MM.1S (cell line): ENCODE results near the gene FCRL5.

Source experiments
- DNase-seq: peaks from one replicate; pipeline ENCODE4 v3.0.0-alpha.2; 2015
- H2AFZ ChIP-seq: fragments of 300-600 bp; sonication (generic); 2 replicates; pipeline ENCODE4 v1.6.0; 2016; ENCODE audit warnings: antibody characterized with exemption, low read length
- H3F3A ChIP-seq: fragments of 300-600 bp; sonication (generic); 2 replicates; pipeline ENCODE4 v1.6.1; 2016; ENCODE audit warnings: mild to moderate bottlenecking, antibody characterized with exemption, low read length, moderate library complexity, mixed read lengths; ENCODE audit not compliant: insufficient read depth
- H3K27ac ChIP-seq: fragments of 300-600 bp; sonication (generic); 2 replicates; pipeline ENCODE4 v1.5.1; 2016; ENCODE audit warnings: mild to moderate bottlenecking, low read length
- H3K27me3 ChIP-seq: fragments of 300-600 bp; sonication (generic); replicated peaks from 2 replicates; pipeline ENCODE4 v1.6.0; 2016; ENCODE audit warnings: low read length; ENCODE audit not compliant: insufficient read depth
- H3K36me3 ChIP-seq: fragments of 300-600 bp; sonication (generic); replicated peaks from 2 replicates; pipeline ENCODE4 v1.6.1; 2016; ENCODE audit warnings: mild to moderate bottlenecking, low read length, mixed read lengths; ENCODE audit not compliant: insufficient read depth
- H3K4me1 ChIP-seq: fragments of 300-600 bp; sonication (generic); 2 replicates; pipeline ENCODE4 v1.6.1; 2016; ENCODE audit warnings: low read length, mixed read lengths
- H3K4me2 ChIP-seq: fragments of 300-600 bp; sonication (generic); 2 replicates; pipeline ENCODE4 v1.6.0; 2016; ENCODE audit warnings: low read depth, low read length
- H3K4me3 ChIP-seq: fragments of 300-600 bp; sonication (generic); 2 replicates; pipeline ENCODE4 v1.5.1; 2016; ENCODE audit warnings: low read length, mixed read lengths
- H3K79me2 ChIP-seq: fragments of 300-600 bp; sonication (generic); 2 replicates; pipeline ENCODE4 v1.6.1; 2016; ENCODE audit warnings: mixed run types, low read length, mixed read lengths
- H3K9ac ChIP-seq: fragments of 300-600 bp; sonication (generic); 2 replicates; pipeline ENCODE4 v1.6.1; 2016; ENCODE audit warnings: low read length, mixed read lengths
- H3K9me2 ChIP-seq: fragments of 300-600 bp; sonication (generic); replicated peaks from 2 replicates; pipeline ENCODE4 v1.6.1; 2016; ENCODE audit warnings: mild to moderate bottlenecking, low read length, mixed read lengths; ENCODE audit not compliant: insufficient read depth
- H3K9me3 ChIP-seq: fragments of 300-600 bp; sonication (generic); replicated peaks from 2 replicates; pipeline ENCODE4 v1.6.1; 2016; ENCODE audit warnings: mild to moderate bottlenecking, low read length, mixed read lengths; ENCODE audit not compliant: insufficient read depth
- H4K20me1 ChIP-seq: fragments of 300-600 bp; sonication (generic); 2 replicates; pipeline ENCODE4 v1.6.1; 2016; ENCODE audit warnings: mild to moderate bottlenecking, low read length, moderate library complexity, mixed read lengths; ENCODE audit not compliant: insufficient read depth
- CTCF ChIP-seq: fragments of 300-600 bp; sonication (generic); IDR thresholded peaks from 2 replicates; pipeline ENCODE4 v1.5.1; 2016; ENCODE audit warnings: antibody characterized with exemption, low read length, mixed read lengths
- EZH2 ChIP-seq: fragments of 300-600 bp; sonication (generic); optimal IDR thresholded peaks from 2 replicates; pipeline ENCODE3; 2017; ENCODE audit warnings: low read depth, mild to moderate bottlenecking, antibody characterized with exemption, low read length, mixed read lengths
- EZH2phosphoT487 ChIP-seq: fragments of 300-600 bp; sonication (generic); IDR thresholded peaks from 2 replicates; pipeline ENCODE4 v1.6.1; 2018; ENCODE audit warnings: antibody characterized with exemption, low read length

Gene FCRL5

DNA sequence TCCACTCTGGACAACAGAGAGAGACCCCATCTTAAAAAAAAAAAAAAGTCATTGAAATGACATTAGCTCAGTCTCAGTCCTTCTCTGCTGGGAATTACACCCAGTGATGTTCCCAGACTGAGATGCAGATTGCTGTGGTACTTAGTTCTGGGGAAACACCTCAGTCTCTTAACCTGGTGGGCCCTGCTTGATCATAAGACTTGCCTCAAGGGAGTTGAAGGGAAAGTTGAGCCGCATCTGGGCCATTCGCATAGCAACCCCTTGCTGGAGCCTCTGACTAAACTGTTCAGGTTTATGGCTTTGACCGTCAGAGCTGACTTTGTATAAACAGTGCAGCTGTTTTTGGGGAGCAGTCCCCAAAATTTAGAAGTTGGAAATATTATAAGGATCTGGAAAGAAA is 32.2 kb upstream of the FCRL5 start:
- no peaks in the 10 kb centered on the region for H3K36me3 ChIP-seq
- no peak overlapping the region for H3K9ac ChIP-seq
- H3K4me1 ChIP-seq: peaks cover 10% of the 10 kb centered on the region
- H3K9me2 ChIP-seq: no peaks in the 10 kb centered on the region
- H3F3A ChIP-seq: no peaks in the 10 kb centered on the region
- H4K20me1 ChIP-seq: no peaks in the 10 kb centered on the region
- no peak overlapping the region for H2AFZ ChIP-seq
- H3K27me3 ChIP-seq: peaks cover 31% of the 10 kb centered on the region
- no peak for DNase-seq
- H3K27ac ChIP-seq: no peak overlapping the region
- TF ChIP-seq CTCF: no peak
- TF ChIP-seq EZH2phosphoT487: no peak
- TF ChIP-seq EZH2: no peak
- H3K4me2 ChIP-seq: no peak overlapping the region
- H3K79me2 ChIP-seq: no peaks in the 10 kb centered on the region
- H3K9me3 ChIP-seq: no peaks in the 10 kb centered on the region
- H3K4me3 ChIP-seq: no peak overlapping the region

GRCh38 chr1:157580828-157581210 is 28.5 kb upstream of the FCRL5 start:
- H3K4me1 ChIP-seq: peaks cover 10% of the 10 kb centered on the region
- H3K9me3 ChIP-seq: no peaks in the 10 kb centered on the region
- H3K4me2 ChIP-seq: no peak overlapping the region
- no peak overlapping the region for H3K9ac ChIP-seq
- H3K9me2 ChIP-seq: no peaks in the 10 kb centered on the region
- TF ChIP-seq EZH2: no peak
- TF ChIP-seq CTCF: no peak
- TF ChIP-seq EZH2phosphoT487: no peak
- H3F3A ChIP-seq: no peaks in the 10 kb centered on the region
- no peak overlapping the region for H2AFZ ChIP-seq
- H3K4me3 ChIP-seq: no peak overlapping the region
- no peaks in the 10 kb centered on the region for H4K20me1 ChIP-seq
- no peaks in the 10 kb centered on the region for H3K79me2 ChIP-seq
- DNase-seq: no peak
- no peak overlapping the region for H3K27ac ChIP-seq
- peaks cover 5% of the 10 kb centered on the region; the same call in 1 of the 2 replicates for H3K27me3 ChIP-seq
- no peaks in the 10 kb centered on the region for H3K36me3 ChIP-seq

DNA sequence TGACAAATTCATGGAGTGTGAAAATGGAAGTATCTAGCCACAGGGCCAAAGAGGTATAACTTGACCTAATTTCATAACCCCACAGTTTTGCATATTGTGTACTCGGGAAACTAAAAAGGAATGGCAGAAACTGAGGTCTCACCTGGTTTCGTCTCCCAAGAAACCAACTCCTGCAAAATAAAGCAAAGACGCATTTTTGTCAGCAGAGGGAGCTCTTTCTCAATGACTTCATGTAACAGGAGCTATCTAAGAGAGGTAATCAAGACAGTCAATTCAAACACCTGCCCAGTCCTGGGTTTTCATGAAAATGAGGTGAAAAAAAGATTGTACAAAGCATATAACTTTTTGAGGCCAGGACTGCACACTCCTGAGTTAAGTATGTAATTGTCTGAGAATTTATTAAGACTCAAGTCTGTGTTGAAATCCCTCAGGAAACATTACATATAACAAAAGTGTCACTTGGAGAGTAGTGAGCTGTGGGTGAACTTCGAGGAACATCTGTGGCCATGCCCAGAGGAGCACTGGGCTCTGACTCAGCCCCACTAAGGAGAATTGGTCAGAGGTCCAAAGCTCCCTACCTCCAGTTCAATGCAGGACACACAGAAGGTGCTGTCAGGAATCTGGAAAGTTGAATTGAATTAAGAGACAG is 28.0 kb upstream of the FCRL5 start:
- H3K27me3 ChIP-seq: 0 out of 2 replicates have a peak, but pooled peaks cover 5% of the 10 kb centered on the region
- peak overlapping the region; percentile 33; the same call in 1 of the 2 replicates for H3K4me2 ChIP-seq

More for the DNA sequence above, 28.0 kb upstream of the FCRL5 start:
- Histone ChIP-seq H2AFZ (no peak overlapping the region), H3K9ac (no peak overlapping the region), H3K4me1 (peaks cover 10% of the 10 kb centered on the region), H3K4me3 (no peak overlapping the region), H3K27ac (no peak overlapping the region), H3F3A (no peaks in the 10 kb centered on the region), H3K36me3 (no peaks in the 10 kb centered on the region), H4K20me1 (no peaks in the 10 kb centered on the region), H3K9me2 (no peaks in the 10 kb centered on the region), H3K79me2 (no peaks in the 10 kb centered on the region), H3K9me3 (no peaks in the 10 kb centered on the region)
- TF ChIP-seq EZH2phosphoT487 (no peak), EZH2 (no peak), CTCF (peak; percentile 96)
- peak; percentile 92 for DNase-seq
